ENCODE measurements around the gene PPME1.

- TF ChIP-seq, protein P1, sequence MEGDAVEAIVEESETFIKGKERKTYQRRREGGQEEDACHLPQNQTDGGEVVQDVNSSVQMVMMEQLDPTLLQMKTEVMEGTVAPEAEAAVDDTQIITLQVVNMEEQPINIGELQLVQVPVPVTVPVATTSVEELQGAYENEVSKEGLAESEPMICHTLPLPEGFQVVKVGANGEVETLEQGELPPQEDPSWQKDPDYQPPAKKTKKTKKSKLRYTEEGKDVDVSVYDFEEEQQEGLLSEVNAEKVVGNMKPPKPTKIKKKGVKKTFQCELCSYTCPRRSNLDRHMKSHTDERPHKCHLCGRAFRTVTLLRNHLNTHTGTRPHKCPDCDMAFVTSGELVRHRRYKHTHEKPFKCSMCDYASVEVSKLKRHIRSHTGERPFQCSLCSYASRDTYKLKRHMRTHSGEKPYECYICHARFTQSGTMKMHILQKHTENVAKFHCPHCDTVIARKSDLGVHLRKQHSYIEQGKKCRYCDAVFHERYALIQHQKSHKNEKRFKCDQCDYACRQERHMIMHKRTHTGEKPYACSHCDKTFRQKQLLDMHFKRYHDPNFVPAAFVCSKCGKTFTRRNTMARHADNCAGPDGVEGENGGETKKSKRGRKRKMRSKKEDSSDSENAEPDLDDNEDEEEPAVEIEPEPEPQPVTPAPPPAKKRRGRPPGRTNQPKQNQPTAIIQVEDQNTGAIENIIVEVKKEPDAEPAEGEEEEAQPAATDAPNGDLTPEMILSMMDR (IDR thresholded peaks at IDR 0.05): no peak
- TF ChIP-seq POLR2AphosphoS5 (IDR thresholded peaks at IDR 0.05): no peak
- TF ChIP-seq POLR2A (IDR thresholded peaks at IDR 0.05): no peak
These were observed 28.5 kb upstream of the PPME1 start for GRCh38 chr11:74142624-74143023.
